Mesenchymal stem cell (in vitro differentiated cells and primary cell): ENCODE results near the gene SUMO4.

Source experiments
- DNase-seq: peaks from one replicate; pipeline ENCODE4 v3.0.0-alpha.2; 2013
- H2AFZ ChIP-seq: one replicate; pipeline ENCODE4 v1.6.1; 2013; ENCODE audit warnings: low read depth, mild to moderate bottlenecking, control low read depth, inconsistent platforms, low read length, moderate library complexity
- H2AK5ac ChIP-seq: 2 replicates; pipeline ENCODE4 v1.6.1; 2013; ENCODE audit warnings: low read length, moderate library complexity, mild to moderate bottlenecking, inconsistent platforms; ENCODE audit not compliant: severe bottlenecking
- H2BK120ac ChIP-seq: one replicate; pipeline ENCODE4 v1.6.1; 2013; ENCODE audit warnings: low read depth, mild to moderate bottlenecking, inconsistent platforms, low read length, moderate library complexity
- H2BK12ac ChIP-seq, 2 experiments: one replicate each; pipeline ENCODE4 v1.6.1; 2013; ENCODE audit warnings: inconsistent platforms in 2 of 2, low read length in 2 of 2, mild to moderate bottlenecking in 2 of 2, moderate library complexity in 2 of 2, control low read depth in 1 of 2
- H2BK15ac ChIP-seq: one replicate; pipeline ENCODE4 v1.6.1; 2013; ENCODE audit warnings: mild to moderate bottlenecking, low read depth, inconsistent platforms; ENCODE audit not compliant: poor library complexity, severe bottlenecking
- H2BK5ac ChIP-seq: 2 replicates; pipeline ENCODE4 v1.6.1; 2013; ENCODE audit warnings: low read depth, mild to moderate bottlenecking, low read length, control low read depth, inconsistent platforms; ENCODE audit not compliant: poor library complexity, severe bottlenecking
- H3K14ac ChIP-seq, 2 experiments: one replicate each; pipeline ENCODE4 v1.6.1; 2013; ENCODE audit warnings: inconsistent platforms in 2 of 2, low read length in 2 of 2, control low read depth in 1 of 2, mild to moderate bottlenecking in 1 of 2, moderate library complexity in 1 of 2
- H3K18ac ChIP-seq, 2 experiments: one replicate each; pipeline ENCODE4 v1.6.1; 2013; ENCODE audit warnings: inconsistent platforms in 2 of 2, low read length in 2 of 2, control low read depth in 1 of 2, low read depth in 1 of 2, mild to moderate bottlenecking in 1 of 2
- H3K23ac ChIP-seq, 2 experiments: one replicate each; pipeline ENCODE4 v1.6.1; 2013; ENCODE audit warnings: inconsistent platforms in 2 of 2, low read length in 2 of 2, mild to moderate bottlenecking in 2 of 2, moderate library complexity in 2 of 2, control low read depth in 1 of 2
- H3K27ac ChIP-seq: 2 replicates; pipeline ENCODE4 v1.5.1; 2013; ENCODE audit warnings: mild to moderate bottlenecking, moderate library complexity, low read length, control low read depth, inconsistent platforms; ENCODE audit not compliant: poor library complexity, severe bottlenecking
- H3K27me3 ChIP-seq, 2 experiments: 2 replicates each; pipeline versions ENCODE4 v1.6.1 to v1.7.0; 2013; ENCODE audit warnings: low read length in 2 of 2, mild to moderate bottlenecking in 2 of 2, moderate library complexity in 2 of 2, control low read depth in 1 of 2, inconsistent platforms in 1 of 2; ENCODE audit not compliant: control insufficient read depth in 1 of 2, insufficient read depth in 1 of 2
- H3K36me3 ChIP-seq, 2 experiments: 2 replicates each; pipeline versions ENCODE4 v1.6.1 to v1.7.0; 2013; ENCODE audit warnings: low read length in 2 of 2, control low read depth in 1 of 2, inconsistent platforms in 1 of 2, low read depth in 1 of 2, mild to moderate bottlenecking in 1 of 2; ENCODE audit not compliant: insufficient read depth in 2 of 2, control insufficient read depth in 1 of 2
- H3K4ac ChIP-seq, 2 experiments: one replicate each; pipeline ENCODE4 v1.6.1; 2013; ENCODE audit warnings: inconsistent platforms in 2 of 2, low read length in 2 of 2, mild to moderate bottlenecking in 2 of 2, moderate library complexity in 2 of 2, control low read depth in 1 of 2, low read depth in 1 of 2
- H3K4me1 ChIP-seq: 2 replicates; pipeline ENCODE4 v1.6.1; 2013; ENCODE audit warnings: low read depth, low read length, control low read depth; ENCODE audit not compliant: control insufficient read depth, insufficient read depth
- H3K4me2 ChIP-seq: 2 replicates; pipeline ENCODE4 v1.6.1; 2013; ENCODE audit warnings: low read length, mild to moderate bottlenecking, inconsistent platforms; ENCODE audit not compliant: poor library complexity, severe bottlenecking
- H3K4me3 ChIP-seq, 2 experiments: 2 replicates each; pipeline versions ENCODE4 v1.5.1 to v1.7.0; 2013; ENCODE audit warnings: low read length in 2 of 2, mild to moderate bottlenecking in 2 of 2, control low read depth in 1 of 2, low read depth in 1 of 2; ENCODE audit not compliant: insufficient read depth in 1 of 2
- H3K79me1 ChIP-seq: replicated peaks from 2 replicates; pipeline ENCODE4 v1.6.1; 2013; ENCODE audit warnings: mild to moderate bottlenecking, control low read depth, low read length, inconsistent platforms; ENCODE audit not compliant: poor library complexity, severe bottlenecking
- H3K9ac ChIP-seq: 2 replicates; pipeline ENCODE4 v1.7.0; 2013; ENCODE audit warnings: mild to moderate bottlenecking, low read length, moderate library complexity
- H3K9me3 ChIP-seq: 2 replicates; pipeline ENCODE4 v1.7.0; 2013; ENCODE audit warnings: mild to moderate bottlenecking, low read length; ENCODE audit not compliant: control insufficient read depth
- H4K8ac ChIP-seq: one replicate; pipeline ENCODE4 v1.6.1; 2013; ENCODE audit warnings: inconsistent platforms, mild to moderate bottlenecking, low read length, moderate library complexity
- H4K91ac ChIP-seq: one replicate; pipeline ENCODE4 v1.6.1; 2013; ENCODE audit warnings: mild to moderate bottlenecking, low read length, inconsistent platforms
- WGBS: methylation state at CpG from one replicate; pipeline ENCODE4 v1.1.7; 2013; ENCODE audit warnings: mixed read lengths; 5-methylcytosine and 5-hydroxymethylcytosine counted together

The SUMO4 gene

GRCh38 chr6:149423964-149424440 is 23.9 kb downstream of the SUMO4 start:
- H3K4me3 ChIP-seq: peak overlapping the region in 1 of 2 experiments; percentile 62
- H3K9me3 ChIP-seq: no peaks in the 10 kb centered on the region
- H3K23ac ChIP-seq: no peak overlapping the region
- 78% methylated on average over 7 of the region's 7 CpGs for WGBS
- H3K4ac ChIP-seq: peak overlapping the region; percentile 63 to 73
- peak overlapping the region; percentile 58 for H4K8ac ChIP-seq
- peak overlapping the region; percentile 52 to 63 for H3K18ac ChIP-seq
- peak overlapping the region; percentile 57 for H2AFZ ChIP-seq
- peaks cover 7% of the 10 kb centered on the region for H3K4me1 ChIP-seq
- H2BK15ac ChIP-seq: no peak overlapping the region
- no peaks in the 10 kb centered on the region for H3K36me3 ChIP-seq
- H3K27ac ChIP-seq: peak overlapping the region; percentile 26
- no peak overlapping the region for H3K14ac ChIP-seq
- DNase-seq: no peak
- no peak overlapping the region for H2BK5ac ChIP-seq
- peak overlapping the region; percentile 4 for H2BK120ac ChIP-seq
- H3K9ac ChIP-seq: peak overlapping the region; percentile 84
- no peak overlapping the region for H4K91ac ChIP-seq
- no peak overlapping the region for H2AK5ac ChIP-seq
- H3K4me2 ChIP-seq: no peak overlapping the region
- peak overlapping the region in 1 of 2 experiments; percentile 15 for H2BK12ac ChIP-seq
- no peaks in the 10 kb centered on the region for H3K79me1 ChIP-seq
- peaks cover 0 to 8% of the 10 kb centered on the region in 2 experiments for H3K27me3 ChIP-seq

- Histone ChIP-seq H2AFZ (no peak overlapping the region), H3K27me3 (peaks cover 0 to 12% of the 10 kb centered on the region in 2 experiments), H3K23ac (no peak overlapping the region), H2BK5ac (no peak overlapping the region), H3K4me1 (peaks cover 9% of the 10 kb centered on the region), H3K4ac (no peak overlapping the region), H3K79me1 (no peaks in the 10 kb centered on the region), H3K36me3 (no peaks in the 10 kb centered on the region), H4K91ac (no peak overlapping the region), H3K4me2 (no peak overlapping the region), H3K4me3 (no peak overlapping the region), H2AK5ac (no peak overlapping the region), H3K14ac (no peak overlapping the region), H3K18ac (no peak overlapping the region), H3K27ac (no peak overlapping the region), H2BK120ac (no peak overlapping the region), H4K8ac (peak overlapping the region; percentile 12), H2BK15ac (no peak overlapping the region), H3K9me3 (no peaks in the 10 kb centered on the region), H2BK12ac (peak overlapping the region in 1 of 2 experiments; percentile 21), H3K9ac (no peak overlapping the region)
- no peak for DNase-seq
- WGBS: 93% methylated on average over 8 of the region's 8 CpGs
Measured at GRCh38 chr6:149425224-149425623, 25.2 kb downstream of the SUMO4 start.

- 96% methylated on average over 4 of the region's 5 CpGs for WGBS
- H3K27ac ChIP-seq: no peak overlapping the region
- H3K4me2 ChIP-seq: no peak overlapping the region
- no peak overlapping the region for H2BK15ac ChIP-seq
- no peak overlapping the region for H2AK5ac ChIP-seq
- H4K91ac ChIP-seq: no peak overlapping the region
- no peak overlapping the region for H4K8ac ChIP-seq
- no peak overlapping the region for H3K9ac ChIP-seq
- no peak overlapping the region for H3K18ac ChIP-seq
- peaks cover 0 to 12% of the 10 kb centered on the region in 2 experiments for H3K27me3 ChIP-seq
- no peak overlapping the region for H3K23ac ChIP-seq
- H3K4me3 ChIP-seq: no peak overlapping the region
- no peak overlapping the region for H2BK12ac ChIP-seq
- no peaks in the 10 kb centered on the region for H3K36me3 ChIP-seq
- H3K9me3 ChIP-seq: no peaks in the 10 kb centered on the region
- H2AFZ ChIP-seq: no peak overlapping the region
- no peak for DNase-seq
- H3K79me1 ChIP-seq: no peaks in the 10 kb centered on the region
- no peak overlapping the region for H2BK120ac ChIP-seq
- no peak overlapping the region for H3K4ac ChIP-seq
- no peak overlapping the region for H2BK5ac ChIP-seq
- no peak overlapping the region for H3K14ac ChIP-seq
- peaks cover 9% of the 10 kb centered on the region for H3K4me1 ChIP-seq
Measured at GRCh38 chr6:149425754-149426153, 25.7 kb downstream of the SUMO4 start.

DNA sequence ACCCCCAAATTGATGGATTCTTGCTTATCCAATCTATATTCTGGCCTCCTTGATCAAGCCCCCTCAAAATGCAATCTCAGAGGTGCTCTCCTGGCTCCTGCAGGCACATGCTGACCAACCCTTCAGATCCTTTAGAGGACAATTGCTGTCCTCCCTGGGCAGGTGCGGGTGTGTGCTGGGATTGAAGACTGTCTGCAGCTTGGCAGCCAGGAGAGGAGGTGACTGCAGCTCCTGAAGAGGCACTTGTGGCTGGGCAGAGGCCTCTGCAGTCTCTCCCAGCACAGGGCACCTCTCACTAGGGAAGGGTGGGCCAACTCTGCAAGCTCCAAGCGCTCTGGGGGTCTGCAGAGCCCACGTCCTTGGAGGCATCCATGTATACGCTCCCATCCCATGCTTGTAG is 28.5 kb downstream of the SUMO4 start:
- 94% methylated on average over 4 of the region's 4 CpGs for WGBS
- Histone ChIP-seq H3K27ac (no peak overlapping the region), H3K79me1 (no peaks in the 10 kb centered on the region), H4K91ac (no peak overlapping the region), H3K9me3 (no peaks in the 10 kb centered on the region), H3K14ac (no peak overlapping the region), H2BK15ac (no peak overlapping the region), H3K23ac (no peak overlapping the region), H2BK5ac (no peak overlapping the region), H3K18ac (no peak overlapping the region), H3K36me3 (no peaks in the 10 kb centered on the region), H2AK5ac (no peak overlapping the region), H3K27me3 (peaks cover 0 to 12% of the 10 kb centered on the region in 2 experiments), H3K4me2 (no peak overlapping the region), H2BK120ac (no peak overlapping the region), H2AFZ (no peak overlapping the region), H3K4me1 (peaks cover 8% of the 10 kb centered on the region), H4K8ac (no peak overlapping the region), H2BK12ac (no peak overlapping the region), H3K4me3 (no peak overlapping the region), H3K9ac (no peak overlapping the region), H3K4ac (no peak overlapping the region)
- no peak for DNase-seq
